ENCODE results near the gene ZNF30. TPM values are rescaled to one million over a fixed set of nuclear protein-coding genes. Genes with fewer than 3 reads are reported as not detected.
"Not testable (repeated sequence)": the region's sequence is repeated elsewhere in the genome, so short reads cannot be mapped to it uniquely, and the experiment has no call there.

Gene ZNF30
- total RNA-seq, 1 donor from 2014 or later = 4.6 TPM

DNA sequence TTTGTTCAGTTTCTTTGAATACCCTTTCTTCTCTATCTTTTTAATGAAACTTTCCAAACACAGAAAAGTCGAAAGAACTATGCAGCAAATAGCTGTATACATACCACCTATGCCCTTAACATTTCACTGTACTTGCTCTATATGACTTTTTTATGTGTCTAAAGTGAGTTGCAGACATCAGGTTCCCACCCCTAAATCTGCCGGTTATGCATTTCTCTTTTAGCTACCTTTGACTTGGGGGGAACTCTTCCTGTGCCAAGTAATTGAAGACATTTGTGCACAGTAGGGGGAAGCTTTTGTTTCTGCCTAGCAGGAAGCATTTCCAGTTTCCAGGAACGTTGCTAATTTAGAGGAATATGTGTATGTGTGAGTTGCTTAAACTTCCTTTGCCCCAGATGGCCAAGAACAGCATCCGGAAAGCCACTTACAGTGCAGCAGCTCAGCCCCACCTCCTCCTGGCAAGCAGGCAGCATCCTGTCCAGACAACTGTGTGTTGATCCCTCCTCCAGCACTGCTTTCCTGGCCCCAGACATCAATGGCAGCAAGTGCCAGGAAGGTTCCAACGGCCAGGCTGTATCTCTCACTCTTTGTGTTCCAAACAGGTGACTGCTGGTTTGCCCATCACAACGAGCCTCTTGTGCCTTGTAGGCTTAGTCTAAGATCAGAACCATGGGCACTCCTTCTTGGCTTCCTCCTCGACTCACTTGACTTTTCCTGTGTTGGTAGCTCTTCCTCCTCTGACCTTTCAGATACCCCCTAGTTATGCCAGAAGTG is 58.7 kb downstream of the ZNF30 start:
- no peak for DNase-seq (ENCODE audit: low spot score)

DNA sequence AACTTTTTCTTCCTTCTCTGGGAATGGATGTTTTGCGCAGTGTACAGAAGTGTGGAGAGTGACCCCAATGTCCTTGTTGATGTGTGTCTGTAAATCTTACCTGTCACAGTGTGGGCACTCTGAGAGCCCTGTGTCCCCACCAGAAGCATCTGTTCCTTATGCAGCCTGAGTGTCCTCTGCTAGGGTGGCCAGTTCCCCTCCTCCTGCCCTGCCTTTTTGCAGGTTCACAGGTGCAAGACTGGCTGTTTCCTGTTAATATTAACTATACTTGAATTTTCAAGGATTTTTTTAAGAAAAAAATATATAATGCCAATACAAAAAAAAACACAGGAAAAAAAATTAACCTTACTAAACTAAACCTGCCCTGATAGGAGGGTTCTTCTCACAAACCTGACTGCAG is 61.4 kb downstream of the ZNF30 start:
- DNase-seq (ENCODE audit: low spot score) = no peak

DNA sequence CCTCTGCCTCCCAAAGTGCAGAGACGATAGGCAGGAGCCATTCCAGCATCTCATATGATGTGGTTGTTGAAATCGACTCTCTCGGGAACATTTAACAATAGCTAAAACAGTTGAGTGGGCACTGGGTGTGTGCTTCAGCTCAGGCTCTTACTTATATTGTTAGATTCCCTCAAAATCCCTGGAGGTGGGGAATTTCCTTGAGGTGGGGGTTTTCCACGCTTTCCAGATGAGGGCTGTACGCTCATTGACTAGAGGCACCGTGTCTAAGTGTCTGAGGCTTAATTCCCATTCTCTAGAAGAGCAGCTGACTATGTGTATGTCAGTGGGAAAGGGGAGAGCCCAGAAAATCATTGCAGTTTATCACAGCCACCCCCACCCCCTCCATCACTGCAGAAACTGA is 62.6 kb downstream of the ZNF30 start:
- DNase-seq (ENCODE audit: low spot score) = no peak

- no peak for DNase-seq (ENCODE audit: low spot score)
Measured at GRCh38 chr19:34990578-34991192, 64.0 kb downstream of the ZNF30 start.

DNA sequence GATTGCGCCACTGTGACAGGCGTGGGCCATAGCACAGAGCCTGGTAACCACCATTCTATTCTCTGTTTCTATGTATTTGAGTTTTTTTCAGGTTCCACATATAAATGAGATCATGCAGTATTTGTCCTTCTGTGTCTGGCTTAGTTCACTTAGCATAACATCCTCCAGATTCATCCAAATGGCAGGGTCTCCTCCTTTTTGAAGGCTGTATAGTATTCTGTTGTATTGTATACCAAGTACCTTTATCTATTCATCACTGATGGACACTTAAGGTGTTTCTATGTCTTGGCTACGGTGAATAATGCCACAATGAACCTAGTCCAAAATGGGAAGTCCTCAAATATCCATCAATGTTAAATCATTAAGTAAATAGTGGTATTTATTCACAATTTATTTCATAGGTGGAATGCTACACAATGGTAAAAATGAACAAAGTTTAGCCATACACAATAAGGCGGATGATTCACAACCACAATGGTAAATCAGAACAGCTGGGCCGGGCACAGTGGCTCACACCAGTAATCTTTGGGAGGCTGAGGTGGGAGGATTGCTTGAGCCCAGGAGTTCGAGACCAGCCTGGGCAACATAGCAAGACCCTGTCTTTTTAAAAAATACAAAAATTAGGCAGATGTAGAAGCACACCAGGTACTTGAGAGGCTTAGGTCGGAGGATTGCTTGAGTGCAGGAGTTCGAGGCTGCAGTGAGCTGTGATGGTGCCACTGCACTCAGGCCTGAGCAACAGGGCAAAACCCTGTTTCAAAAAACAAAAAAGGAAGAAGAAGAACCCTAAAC is 65.0 kb downstream of the ZNF30 start:
- DNase-seq (ENCODE audit: low spot score) = no peak

DNA sequence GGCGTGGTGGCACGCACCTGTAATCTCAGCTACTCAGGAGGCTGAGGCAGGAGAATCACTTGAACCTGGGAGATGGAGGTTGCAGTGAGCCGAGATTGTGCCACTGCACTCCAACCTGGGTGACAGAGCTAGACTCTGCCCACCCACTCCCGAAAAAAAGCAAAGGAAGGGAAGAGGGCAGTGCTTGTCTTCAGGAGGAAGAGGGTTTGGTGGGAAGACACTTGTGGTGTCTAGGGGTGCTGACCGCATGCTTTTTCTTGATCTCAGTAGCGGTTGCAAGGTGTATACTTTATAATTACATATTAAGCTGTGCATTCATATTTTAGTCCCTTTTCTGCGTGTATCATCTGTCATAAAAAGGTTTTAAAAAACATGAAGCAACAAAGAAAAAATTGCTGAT is 65.9 kb downstream of the ZNF30 start:
- DNase-seq (ENCODE audit: low spot score) = not testable (repeated sequence)

DNA sequence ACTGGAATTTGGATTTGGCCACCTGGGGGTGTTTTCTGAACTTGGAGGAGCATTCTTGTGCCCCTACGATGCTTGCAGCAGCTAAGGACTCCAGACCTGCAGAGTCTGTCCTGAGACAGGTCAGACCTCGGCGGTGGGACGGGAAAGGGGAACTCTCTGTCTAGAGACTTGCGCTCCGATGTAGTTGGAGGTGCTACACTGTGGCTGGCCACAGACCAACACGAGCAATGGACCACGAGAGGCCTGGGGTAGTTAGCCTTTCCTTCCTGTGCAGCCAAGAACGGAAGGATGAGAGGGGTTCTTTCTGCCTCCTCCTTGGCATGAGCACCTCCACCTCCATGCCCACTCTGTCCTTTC is 67.6 kb downstream of the ZNF30 start:
- no peak for DNase-seq (ENCODE audit: low spot score)

Other genes with a start within 250 kb of the ZNF30 start
- 3.4 TPM for gene SCGB2B2, start 249.7 kb upstream of the ZNF30 start, total RNA-seq
- gene ZNF302, start 249.2 kb upstream of the ZNF30 start, total RNA-seq = 41.1 TPM
- 12.2 TPM for gene ZNF181, start 192.7 kb upstream of the ZNF30 start, total RNA-seq
- gene ZNF599, start 153.7 kb upstream of the ZNF30 start, total RNA-seq = 7.3 TPM
- 10.2 TPM for gene ZNF792, start 37.3 kb downstream of the ZNF30 start, total RNA-seq
- 71.3 TPM for gene GRAMD1A, start 73.4 kb downstream of the ZNF30 start, total RNA-seq
- gene SCN1B, start 103.6 kb downstream of the ZNF30 start, total RNA-seq = 9.8 TPM
- 0.73 TPM for gene HPN, start 114.8 kb downstream of the ZNF30 start, total RNA-seq
- 434 TPM for gene FXYD3, start 188.9 kb downstream of the ZNF30 start, total RNA-seq
- gene LGI4, start 208.2 kb downstream of the ZNF30 start, total RNA-seq = 15.5 TPM
- 50.2 TPM for gene FXYD1, start 211.9 kb downstream of the ZNF30 start, total RNA-seq
- 0.62 TPM for gene FXYD7, start 216.4 kb downstream of the ZNF30 start, total RNA-seq
- 136 TPM for gene FXYD5, start 227.8 kb downstream of the ZNF30 start, total RNA-seq

Data from ureter (tissue), 1 donor.